MM.1S (cell line): ENCODE measurements around the gene PPP4C.

Experiments used
- DNase-seq: peaks from one replicate; pipeline ENCODE4 v3.0.0-alpha.2; 2015
- H2AFZ ChIP-seq: fragments of 300-600 bp; sonication (generic); 2 replicates; pipeline ENCODE4 v1.6.0; 2016; ENCODE audit warnings: antibody characterized with exemption, low read length
- H3F3A ChIP-seq: fragments of 300-600 bp; sonication (generic); 2 replicates; pipeline ENCODE4 v1.6.1; 2016; ENCODE audit warnings: mild to moderate bottlenecking, antibody characterized with exemption, low read length, moderate library complexity, mixed read lengths; ENCODE audit not compliant: insufficient read depth
- H3K27ac ChIP-seq: fragments of 300-600 bp; sonication (generic); 2 replicates; pipeline ENCODE4 v1.5.1; 2016; ENCODE audit warnings: mild to moderate bottlenecking, low read length
- H3K27me3 ChIP-seq: fragments of 300-600 bp; sonication (generic); replicated peaks from 2 replicates; pipeline ENCODE4 v1.6.0; 2016; ENCODE audit warnings: low read length; ENCODE audit not compliant: insufficient read depth
- H3K36me3 ChIP-seq: fragments of 300-600 bp; sonication (generic); replicated peaks from 2 replicates; pipeline ENCODE4 v1.6.1; 2016; ENCODE audit warnings: mild to moderate bottlenecking, low read length, mixed read lengths; ENCODE audit not compliant: insufficient read depth
- H3K4me1 ChIP-seq: fragments of 300-600 bp; sonication (generic); 2 replicates; pipeline ENCODE4 v1.6.1; 2016; ENCODE audit warnings: low read length, mixed read lengths
- H3K4me2 ChIP-seq: fragments of 300-600 bp; sonication (generic); 2 replicates; pipeline ENCODE4 v1.6.0; 2016; ENCODE audit warnings: low read depth, low read length
- H3K4me3 ChIP-seq: fragments of 300-600 bp; sonication (generic); 2 replicates; pipeline ENCODE4 v1.5.1; 2016; ENCODE audit warnings: low read length, mixed read lengths
- H3K79me2 ChIP-seq: fragments of 300-600 bp; sonication (generic); 2 replicates; pipeline ENCODE4 v1.6.1; 2016; ENCODE audit warnings: mixed run types, low read length, mixed read lengths
- H3K9ac ChIP-seq: fragments of 300-600 bp; sonication (generic); 2 replicates; pipeline ENCODE4 v1.6.1; 2016; ENCODE audit warnings: low read length, mixed read lengths
- H3K9me2 ChIP-seq: fragments of 300-600 bp; sonication (generic); replicated peaks from 2 replicates; pipeline ENCODE4 v1.6.1; 2016; ENCODE audit warnings: mild to moderate bottlenecking, low read length, mixed read lengths; ENCODE audit not compliant: insufficient read depth
- H3K9me3 ChIP-seq: fragments of 300-600 bp; sonication (generic); replicated peaks from 2 replicates; pipeline ENCODE4 v1.6.1; 2016; ENCODE audit warnings: mild to moderate bottlenecking, low read length, mixed read lengths; ENCODE audit not compliant: insufficient read depth
- H4K20me1 ChIP-seq: fragments of 300-600 bp; sonication (generic); 2 replicates; pipeline ENCODE4 v1.6.1; 2016; ENCODE audit warnings: mild to moderate bottlenecking, low read length, moderate library complexity, mixed read lengths; ENCODE audit not compliant: insufficient read depth
- EZH2 ChIP-seq: fragments of 300-600 bp; sonication (generic); optimal IDR thresholded peaks from 2 replicates; pipeline ENCODE3; 2017; ENCODE audit warnings: low read depth, mild to moderate bottlenecking, antibody characterized with exemption, low read length, mixed read lengths
- EZH2phosphoT487 ChIP-seq: fragments of 300-600 bp; sonication (generic); IDR thresholded peaks from 2 replicates; pipeline ENCODE4 v1.6.1; 2018; ENCODE audit warnings: antibody characterized with exemption, low read length
- TF ChIP-seq, protein P1 (sequence below): fragments of 300-600 bp; sonication (generic); IDR thresholded peaks from 2 replicates; pipeline ENCODE4 v1.5.1; 2016; ENCODE audit warnings: antibody characterized with exemption, low read length, mixed read lengths

The PPP4C gene

DNA sequence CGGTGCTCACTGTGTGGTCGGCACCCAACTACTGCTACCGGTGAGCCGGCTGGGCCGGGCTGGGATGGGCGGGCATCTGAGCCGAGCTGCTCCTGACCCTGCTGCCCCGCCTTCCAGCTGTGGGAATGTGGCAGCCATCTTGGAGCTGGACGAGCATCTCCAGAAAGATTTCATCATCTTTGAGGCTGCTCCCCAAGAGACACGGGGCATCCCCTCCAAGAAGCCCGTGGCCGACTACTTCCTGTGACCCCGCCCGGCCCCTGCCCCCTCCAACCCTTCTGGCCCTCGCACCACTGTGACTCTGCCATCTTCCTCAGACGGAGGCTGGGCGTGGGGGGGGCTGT is 9.0 kb downstream of the PPP4C start:
- Histone ChIP-seq H2AFZ (no peak overlapping the region), H3K79me2 (peaks cover 13% of the 10 kb centered on the region), H3K36me3 (0 out of 2 replicates have a peak, but pooled peaks cover 8% of the 10 kb centered on the region), H3K27me3 (no peaks in the 10 kb centered on the region), H4K20me1 (no peaks in the 10 kb centered on the region), H3K4me2 (no peak overlapping the region), H3K9ac (no peak overlapping the region), H3F3A (no peaks in the 10 kb centered on the region; the same call in 1 of the 2 replicates), H3K9me2 (no peaks in the 10 kb centered on the region), H3K4me3 (no peak overlapping the region), H3K27ac (no peak overlapping the region), H3K4me1 (no peaks in the 10 kb centered on the region), H3K9me3 (no peaks in the 10 kb centered on the region)
- no peak for DNase-seq
- TF ChIP-seq EZH2 (no peak), EZH2phosphoT487 (no peak)
- TF ChIP-seq, protein P1, sequence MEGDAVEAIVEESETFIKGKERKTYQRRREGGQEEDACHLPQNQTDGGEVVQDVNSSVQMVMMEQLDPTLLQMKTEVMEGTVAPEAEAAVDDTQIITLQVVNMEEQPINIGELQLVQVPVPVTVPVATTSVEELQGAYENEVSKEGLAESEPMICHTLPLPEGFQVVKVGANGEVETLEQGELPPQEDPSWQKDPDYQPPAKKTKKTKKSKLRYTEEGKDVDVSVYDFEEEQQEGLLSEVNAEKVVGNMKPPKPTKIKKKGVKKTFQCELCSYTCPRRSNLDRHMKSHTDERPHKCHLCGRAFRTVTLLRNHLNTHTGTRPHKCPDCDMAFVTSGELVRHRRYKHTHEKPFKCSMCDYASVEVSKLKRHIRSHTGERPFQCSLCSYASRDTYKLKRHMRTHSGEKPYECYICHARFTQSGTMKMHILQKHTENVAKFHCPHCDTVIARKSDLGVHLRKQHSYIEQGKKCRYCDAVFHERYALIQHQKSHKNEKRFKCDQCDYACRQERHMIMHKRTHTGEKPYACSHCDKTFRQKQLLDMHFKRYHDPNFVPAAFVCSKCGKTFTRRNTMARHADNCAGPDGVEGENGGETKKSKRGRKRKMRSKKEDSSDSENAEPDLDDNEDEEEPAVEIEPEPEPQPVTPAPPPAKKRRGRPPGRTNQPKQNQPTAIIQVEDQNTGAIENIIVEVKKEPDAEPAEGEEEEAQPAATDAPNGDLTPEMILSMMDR: no peak

DNA sequence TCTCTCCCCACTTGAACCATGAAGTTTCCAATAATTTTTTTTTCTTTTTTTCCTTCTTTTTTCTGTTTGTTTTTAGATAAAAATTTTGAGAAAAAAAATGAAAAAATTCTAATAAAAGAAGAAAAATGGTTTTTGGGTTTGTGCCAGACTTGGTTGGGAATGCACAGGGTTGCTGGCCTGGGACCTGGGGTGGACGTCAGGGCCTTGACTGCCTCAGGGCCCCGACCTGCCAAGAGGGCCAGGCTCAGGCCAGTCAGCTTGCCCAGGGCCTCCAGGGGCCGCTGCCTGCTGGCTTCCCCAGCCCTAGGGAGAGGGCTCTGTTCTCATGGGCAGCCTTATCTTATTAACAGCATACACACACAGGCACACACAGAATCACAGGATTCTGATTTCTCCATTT is 9.5 kb downstream of the PPP4C start:
- H3K36me3 ChIP-seq: 0 out of 2 replicates have a peak, but pooled peaks cover 8% of the 10 kb centered on the region
- no peak overlapping the region for H2AFZ ChIP-seq
- H3F3A ChIP-seq: no peaks in the 10 kb centered on the region; the same call in 1 of the 2 replicates
- TF ChIP-seq EZH2 (no peak), EZH2phosphoT487 (no peak)
- no peaks in the 10 kb centered on the region for H3K4me1 ChIP-seq
- H3K4me2 ChIP-seq: no peak overlapping the region
- H3K79me2 ChIP-seq: peaks cover 8% of the 10 kb centered on the region
- H3K27ac ChIP-seq: no peak overlapping the region
- no peaks in the 10 kb centered on the region for H3K9me2 ChIP-seq
- no peak overlapping the region for H3K9ac ChIP-seq
- no peaks in the 10 kb centered on the region for H3K9me3 ChIP-seq
- no peak overlapping the region for H3K4me3 ChIP-seq
- no peaks in the 10 kb centered on the region for H4K20me1 ChIP-seq
- no peaks in the 10 kb centered on the region for H3K27me3 ChIP-seq
- no peak for DNase-seq

DNA sequence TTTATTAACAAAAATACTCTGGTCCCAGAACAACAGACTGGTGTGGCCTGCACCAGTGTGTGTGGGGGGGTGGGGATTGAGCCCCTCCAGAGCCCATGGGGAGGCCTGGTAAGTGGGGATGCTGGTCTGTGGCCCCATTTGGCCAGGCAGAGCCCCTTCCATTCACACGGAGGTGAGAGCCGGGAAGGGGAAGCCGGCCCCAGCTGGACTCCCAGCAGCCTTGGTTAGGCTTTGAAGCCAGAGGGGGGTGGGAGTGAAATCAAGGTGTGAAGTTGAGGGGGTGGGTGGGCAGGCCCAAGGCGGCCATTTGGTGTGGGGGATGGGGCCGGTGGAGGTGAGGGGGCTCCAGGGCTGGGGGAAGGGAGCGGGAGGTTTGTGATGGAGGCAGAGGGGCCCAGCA is 10.0 kb downstream of the PPP4C start:
- DNase-seq: no peak

More for the DNA sequence above, 10.0 kb downstream of the PPP4C start:
- no peak overlapping the region for H3K4me3 ChIP-seq
- no peaks in the 10 kb centered on the region for H3K4me1 ChIP-seq
- TF ChIP-seq EZH2phosphoT487 (no peak), EZH2 (no peak)
- TF ChIP-seq, protein P1: no peak
- no peaks in the 10 kb centered on the region for H4K20me1 ChIP-seq
- H3K27ac ChIP-seq: no peak overlapping the region
- H3K9ac ChIP-seq: no peak overlapping the region
- H3K36me3 ChIP-seq: 0 out of 2 replicates have a peak, but pooled peaks cover 6% of the 10 kb centered on the region
- H3K79me2 ChIP-seq: peaks cover 5% of the 10 kb centered on the region
- no peaks in the 10 kb centered on the region for H3K9me3 ChIP-seq
- no peaks in the 10 kb centered on the region; the same call in 1 of the 2 replicates for H3F3A ChIP-seq
- no peak overlapping the region for H2AFZ ChIP-seq
- H3K27me3 ChIP-seq: no peaks in the 10 kb centered on the region
- no peak overlapping the region for H3K4me2 ChIP-seq
- no peaks in the 10 kb centered on the region for H3K9me2 ChIP-seq
